ENCODE data around the gene CADPS2. TPM values are rescaled to one million over a fixed set of nuclear protein-coding genes. Genes with fewer than 3 reads are reported as not detected.

CADPS2 gene
- total and polyA plus RNA-seq, 2 donors (not counting 3 experiments of a cell fraction or from before 2014, with no cell fraction given): 9.5 to 22.6 TPM

DNA sequence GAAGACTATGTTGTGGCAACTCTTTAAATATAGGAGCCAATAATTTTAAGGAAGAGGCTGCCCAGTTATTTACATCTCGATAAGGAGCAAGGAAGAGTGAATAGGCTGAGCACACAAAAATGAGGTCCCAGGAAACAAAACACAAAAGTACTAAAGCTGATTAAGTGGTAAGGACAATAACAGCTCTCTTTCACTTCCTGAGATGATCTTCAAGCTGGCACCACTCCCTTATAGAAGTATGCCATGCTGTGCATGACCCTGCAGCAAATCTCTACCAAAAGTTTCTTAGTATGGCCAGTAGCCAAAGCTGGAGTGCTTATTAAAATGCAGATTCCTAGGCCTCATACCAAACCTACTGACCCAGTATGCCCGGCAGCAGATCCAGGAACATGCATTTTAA lies 39.7 kb downstream of the CADPS2 start:
- intact Hi-C loops (cut with micrococcal nuclease) (no loop called here), dilution Hi-C loops (cut with MboI; ENCODE audit: extremely low pct_ligation_motif_present, low sequenced_read_pairs) (no loop called here)
- H3K9me1 ChIP-seq (replicated peaks; ENCODE audit: control insufficient read depth, extremely low read depth, insufficient read depth, low read length): no peaks in the 10 kb centered on the region
- H3K36me3 ChIP-seq (ENCODE audit: control insufficient read depth in 2 of 2, extremely low read depth in 1 of 2, insufficient read depth in 2 of 2, low read length in 2 of 2): no peaks in the 10 kb centered on the region
- CTCF ChIA-PET: interaction anchor here (0.9 to 4.2 kb wide), 4 partner anchors 10 to 308 kb away, joined by 3 to 24 read pairs (median 8); partner anchors contain the start of gene CADPS2
- BruUV-seq (replicated peaks): no TSS peak
- TF ChIP-seq, protein P1, sequence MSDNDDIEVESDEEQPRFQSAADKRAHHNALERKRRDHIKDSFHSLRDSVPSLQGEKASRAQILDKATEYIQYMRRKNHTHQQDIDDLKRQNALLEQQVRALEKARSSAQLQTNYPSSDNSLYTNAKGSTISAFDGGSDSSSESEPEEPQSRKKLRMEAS (IDR thresholded peaks at IDR 0.05; ENCODE audit: insufficient read depth, insufficient read length): no peak
- TF ChIP-seq CTCF (IDR thresholded peaks at IDR 0.05; ENCODE audit: extremely low read depth in 1 of 2, insufficient read depth in 1 of 2, low read depth in 1 of 2, low read length in 2 of 2): no peak
- TF ChIP-seq FOS (IDR thresholded peaks at IDR 0.05; ENCODE audit: borderline replicate concordance, insufficient read depth, low read length): no peak
- no peak for TF ChIP-seq JUN (IDR thresholded peaks at IDR 0.05; ENCODE audit: borderline replicate concordance, insufficient read depth, insufficient read length, low read depth)
- TF ChIP-seq EZH2 (IDR thresholded peaks at IDR 0.05; ENCODE audit: borderline replicate concordance, low read depth, low read length, severe bottlenecking): no peak
- H3K27ac ChIP-seq (ENCODE audit: insufficient read depth, low read depth, low read length): no peak overlapping the region
- H3K4me2 ChIP-seq (ENCODE audit: insufficient read depth, low read length): no peak overlapping the region
- no peaks in the 10 kb centered on the region for H3K79me2 ChIP-seq (ENCODE audit: control insufficient read depth, insufficient read depth, low read length)
- no peak overlapping the region for H3K4me3 ChIP-seq (replicated peaks in 1 of 3; ENCODE audit: insufficient read depth in 1 of 3, low read depth in 1 of 3, low read length in 3 of 3)
- POLR2A ChIA-PET: no interaction called here
- H3K9ac ChIP-seq (replicated peaks; ENCODE audit: extremely low read depth, insufficient read depth, low read length): no peak overlapping the region
- H4K20me1 ChIP-seq (replicated peaks; ENCODE audit: control insufficient read depth, extremely low read depth, insufficient read depth, low read length): no peaks in the 10 kb centered on the region
- H3K27me3 ChIP-seq (ENCODE audit: control insufficient read depth in 2 of 2, insufficient read depth in 2 of 2, low read length in 2 of 2): no peaks in the 10 kb centered on the region
- H2AFZ ChIP-seq (ENCODE audit: low read depth, low read length): no peak overlapping the region
- FAIRE-seq (no peak), DNase-seq (ENCODE audit: low read depth, low spot score) (no peak)
- H3K9me3 ChIP-seq (replicated peaks; ENCODE audit: control insufficient read depth, insufficient read depth, low read length): no peaks in the 10 kb centered on the region
- peaks cover 35% of the 10 kb centered on the region for H3K4me1 ChIP-seq (ENCODE audit: control insufficient read depth, extremely low read depth, insufficient read depth, low read length)

DNA sequence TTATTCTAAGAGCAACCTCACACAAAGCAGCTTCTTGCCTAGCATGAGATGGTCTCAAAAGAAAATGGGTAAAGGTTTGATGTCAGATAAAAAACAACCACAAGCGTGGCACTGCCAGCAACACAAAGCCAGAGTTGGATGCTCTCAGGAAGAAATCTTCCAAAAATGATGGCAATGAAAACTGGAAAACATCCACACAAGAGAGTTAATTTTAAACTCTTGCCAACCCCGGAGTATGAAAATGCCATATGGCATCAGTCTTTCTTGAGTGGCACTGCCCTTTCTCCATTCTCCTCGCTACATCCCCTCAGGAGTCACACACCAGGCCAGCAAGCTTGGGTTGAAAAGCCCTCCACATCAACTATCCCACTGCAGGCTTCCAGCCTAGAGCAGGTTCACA lies 41.0 kb downstream of the CADPS2 start:
- POLR2A ChIA-PET: interaction anchor here (0.6 kb wide), 1 partner anchor 173 kb away, joined by 5 read pairs; no protein-coding TSS in a partner anchor
- Histone ChIP-seq H3K4me2 (ENCODE audit: insufficient read depth, low read length) (no peak overlapping the region), H3K9me3 (replicated peaks; ENCODE audit: control insufficient read depth, insufficient read depth, low read length) (no peaks in the 10 kb centered on the region), H4K20me1 (replicated peaks; ENCODE audit: control insufficient read depth, extremely low read depth, insufficient read depth, low read length) (no peaks in the 10 kb centered on the region), H3K27ac (ENCODE audit: insufficient read depth, low read depth, low read length) (no peak overlapping the region), H3K79me2 (ENCODE audit: control insufficient read depth, insufficient read depth, low read length) (no peaks in the 10 kb centered on the region), H3K4me1 (ENCODE audit: control insufficient read depth, extremely low read depth, insufficient read depth, low read length) (peaks cover 35% of the 10 kb centered on the region), H3K9ac (replicated peaks; ENCODE audit: extremely low read depth, insufficient read depth, low read length) (no peak overlapping the region), H3K36me3 (ENCODE audit: control insufficient read depth in 2 of 2, extremely low read depth in 1 of 2, insufficient read depth in 2 of 2, low read length in 2 of 2) (no peaks in the 10 kb centered on the region), H3K4me3 (replicated peaks in 1 of 3; ENCODE audit: insufficient read depth in 1 of 3, low read depth in 1 of 3, low read length in 3 of 3) (no peak overlapping the region), H3K9me1 (replicated peaks; ENCODE audit: control insufficient read depth, extremely low read depth, insufficient read depth, low read length) (no peaks in the 10 kb centered on the region), H3K27me3 (ENCODE audit: control insufficient read depth in 2 of 2, insufficient read depth in 2 of 2, low read length in 2 of 2) (no peaks in the 10 kb centered on the region), H2AFZ (ENCODE audit: low read depth, low read length) (no peak overlapping the region)
- intact Hi-C loops (cut with micrococcal nuclease) (no loop called here), dilution Hi-C loops (cut with MboI; ENCODE audit: extremely low pct_ligation_motif_present, low sequenced_read_pairs) (no loop called here)
- FAIRE-seq: no peak
- DNase-seq (ENCODE audit: low read depth, low spot score): no peak
- CTCF ChIA-PET: no interaction called here
- TF ChIP-seq, protein P1 (IDR thresholded peaks at IDR 0.05; ENCODE audit: insufficient read depth, insufficient read length): no peak
- BruUV-seq (replicated peaks): no TSS peak
